Measurements from ENCODE around the gene TPM1.
"Not testable (repeated sequence)": the region's sequence is repeated elsewhere in the genome, so short reads cannot be mapped to it uniquely, and the experiment has no call there.

TPM1 gene

DNA sequence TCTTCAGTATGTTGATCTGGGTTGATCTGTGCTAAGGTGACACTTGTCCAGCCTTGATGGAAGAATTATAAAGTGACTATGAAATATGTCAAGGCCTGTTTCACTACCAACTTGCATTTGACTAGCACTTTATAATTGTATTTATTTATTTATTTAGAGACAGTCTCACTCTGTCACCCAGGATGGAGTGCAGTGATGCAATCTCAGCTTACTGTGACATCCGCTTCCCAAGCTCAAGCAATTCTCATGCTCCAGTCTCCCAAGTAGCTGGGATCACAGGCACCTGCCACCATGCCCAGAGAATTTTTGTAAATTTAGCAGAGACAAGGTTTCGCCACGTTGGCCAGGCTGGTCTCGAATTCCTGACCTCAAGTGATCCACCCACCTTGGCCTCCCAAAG, 53.6 kb downstream of the TPM1 start:
- no peak for DNase-seq (ENCODE audit: low spot score)

DNA sequence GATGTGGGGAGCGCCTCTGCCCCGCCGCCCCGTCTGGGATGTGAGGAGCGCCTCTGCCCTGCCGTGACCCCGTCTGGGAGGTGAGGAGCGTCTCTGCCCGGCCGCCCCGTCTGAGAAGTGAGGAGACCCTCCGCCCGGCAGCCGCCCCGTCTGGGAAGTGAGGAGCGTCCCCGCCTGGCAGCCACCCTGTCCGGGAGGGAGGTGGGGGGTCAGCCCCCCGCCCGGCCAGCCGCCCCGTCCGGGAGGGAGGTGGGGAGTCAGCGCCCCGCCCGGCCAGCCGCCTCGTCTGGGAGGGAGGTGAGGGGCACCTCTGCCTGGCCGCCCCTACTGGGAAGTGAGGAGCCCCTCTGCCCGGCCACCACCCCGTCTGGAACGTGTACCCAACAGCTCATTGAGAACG, 56.4 kb downstream of the TPM1 start:
- not testable (repeated sequence) for DNase-seq (ENCODE audit: low spot score)

DNA sequence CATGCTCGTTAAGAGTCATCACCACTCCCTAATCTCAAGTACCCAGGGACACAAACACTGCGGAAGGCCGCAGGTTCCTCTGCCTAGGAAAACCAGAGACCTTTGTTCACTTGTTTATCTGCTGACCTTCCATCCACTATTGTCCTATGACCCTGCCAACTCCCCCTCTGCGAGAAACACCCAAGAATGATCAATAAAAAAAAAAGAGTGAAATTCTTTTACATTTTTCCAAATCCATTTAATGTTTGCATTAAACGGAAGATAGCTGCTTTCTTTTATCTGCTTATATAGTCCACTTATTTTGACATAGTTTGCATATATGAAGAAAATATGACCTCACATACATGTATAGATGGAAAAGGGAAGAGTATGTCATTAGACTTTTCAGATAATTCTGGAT, 57.0 kb downstream of the TPM1 start:
- DNase-seq (ENCODE audit: low spot score), result not testable (repeated sequence)

DNA sequence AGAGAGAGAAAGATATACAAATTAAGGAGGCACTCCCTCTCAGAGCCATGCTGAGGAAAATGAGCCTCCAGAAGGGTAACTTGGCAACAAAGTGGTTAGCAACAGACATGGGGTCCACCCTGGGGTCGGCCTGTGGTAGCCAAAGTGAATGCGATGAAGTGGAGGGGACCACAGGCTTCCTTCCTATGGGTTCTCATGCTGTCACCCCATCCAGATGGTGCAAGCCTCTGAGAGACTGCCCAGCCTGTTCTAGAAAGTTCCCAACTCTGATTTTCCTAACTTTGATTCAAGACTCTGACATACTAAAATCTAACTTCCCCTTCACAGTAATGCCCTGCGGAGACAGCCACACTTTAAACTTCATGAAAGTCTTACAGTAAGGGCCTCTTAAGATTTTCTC, 60.9 kb downstream of the TPM1 start:
- DNase-seq (ENCODE audit: low spot score), result no peak

DNA sequence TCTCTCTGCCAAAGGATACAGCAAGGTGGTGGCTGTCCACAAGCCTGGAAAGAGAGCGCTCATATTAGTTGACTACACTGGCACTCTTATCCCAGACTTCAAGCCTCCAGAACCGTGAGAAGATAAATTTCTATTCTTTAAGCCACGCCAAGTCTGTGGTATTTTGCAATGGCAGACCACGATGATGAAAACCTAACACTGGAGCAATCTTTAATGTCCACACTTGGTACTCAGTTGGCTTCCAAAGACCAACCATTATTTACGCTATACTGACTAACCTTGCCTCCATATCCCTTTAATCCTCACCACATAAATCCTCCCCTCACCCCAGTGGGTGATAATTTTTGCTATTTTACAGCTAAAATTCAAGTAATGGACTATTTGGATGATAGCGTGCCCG, 62.2 kb downstream of the TPM1 start:
- DNase-seq (ENCODE audit: low spot score), result no peak

DNA sequence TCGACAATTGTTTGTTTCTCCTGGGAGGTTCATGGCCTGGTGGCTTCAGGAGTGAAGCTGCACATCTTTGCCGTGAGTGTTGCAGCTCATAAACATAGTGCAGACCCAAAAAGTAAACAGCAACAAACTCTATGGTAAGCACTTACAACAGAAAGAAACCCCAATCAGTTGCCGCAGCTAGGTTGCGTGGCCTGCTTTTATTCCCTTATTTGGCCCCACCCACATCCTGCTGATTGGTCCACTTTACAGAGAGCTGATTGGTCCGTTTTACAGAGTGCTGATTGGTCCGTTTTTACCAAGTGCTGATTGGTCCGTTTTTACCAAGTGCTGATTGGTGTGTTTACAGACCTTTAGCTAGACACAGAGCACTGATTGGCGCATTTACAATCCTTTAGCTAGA, 62.8 kb downstream of the TPM1 start:
- not testable (repeated sequence) for DNase-seq (ENCODE audit: low spot score)

DNA sequence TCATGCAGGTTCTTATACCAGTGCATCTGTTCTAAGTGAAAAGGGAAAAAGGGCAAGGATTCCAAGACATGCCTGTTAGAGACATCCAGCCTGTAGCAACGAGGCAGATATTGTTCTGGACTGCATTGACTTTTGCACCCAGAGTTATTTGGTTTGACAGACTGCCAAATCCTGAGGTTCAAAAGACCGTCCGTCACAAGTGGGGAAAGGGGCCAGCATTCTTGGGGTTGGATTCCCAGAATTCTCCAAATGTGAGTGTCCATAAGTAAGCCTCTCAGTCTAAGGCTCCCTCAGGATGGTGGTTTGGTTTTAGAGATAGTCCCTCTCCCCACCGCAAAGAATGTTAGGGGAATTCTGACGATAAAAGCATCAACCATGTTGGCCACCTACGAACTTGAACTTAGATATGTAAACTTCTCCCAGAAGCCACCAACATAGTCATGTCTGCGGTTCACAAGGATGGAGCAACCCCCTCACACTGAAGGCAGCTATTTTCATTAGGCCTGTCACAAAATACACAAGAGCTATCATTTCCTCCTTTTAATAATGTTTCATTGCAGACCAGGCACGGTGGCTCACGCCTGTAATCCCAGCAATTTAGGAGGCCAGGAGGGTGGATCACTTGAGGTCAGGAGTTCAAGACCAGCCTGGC, 65.5 kb downstream of the TPM1 start:
- DNase-seq (ENCODE audit: low spot score), result no peak

- no peak for DNase-seq (ENCODE audit: low spot score)
Observed at GRCh38 chr15:63109498-63109897, 67.0 kb downstream of the TPM1 start.

DNA sequence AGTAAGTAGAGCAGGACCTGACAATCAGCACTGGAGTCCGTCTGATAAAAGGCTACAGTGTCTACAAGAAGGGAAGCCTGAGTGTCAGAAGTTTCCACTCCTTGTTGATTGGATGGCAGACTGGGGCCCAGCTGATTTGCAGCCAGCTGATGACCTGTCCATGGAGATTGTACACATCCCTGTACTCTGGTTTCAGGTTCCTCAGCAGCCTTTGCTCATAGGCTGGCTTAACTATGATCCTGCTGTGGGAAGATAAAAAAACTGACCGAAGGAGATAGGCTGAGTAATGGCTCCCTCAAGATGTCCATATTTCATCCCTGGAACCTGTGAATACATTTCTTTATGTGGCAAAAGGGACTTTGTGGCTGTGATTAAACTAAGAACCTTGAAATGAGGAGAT, 67.4 kb downstream of the TPM1 start:
- no peak for DNase-seq (ENCODE audit: low spot score)

- DNase-seq (ENCODE audit: low spot score), result no peak
Observed at GRCh38 chr15:63110428-63111026, 68.0 kb downstream of the TPM1 start.

- DNase-seq (ENCODE audit: low spot score), result no peak
Observed at GRCh38 chr15:63111481-63111880, 68.9 kb downstream of the TPM1 start.

DNA sequence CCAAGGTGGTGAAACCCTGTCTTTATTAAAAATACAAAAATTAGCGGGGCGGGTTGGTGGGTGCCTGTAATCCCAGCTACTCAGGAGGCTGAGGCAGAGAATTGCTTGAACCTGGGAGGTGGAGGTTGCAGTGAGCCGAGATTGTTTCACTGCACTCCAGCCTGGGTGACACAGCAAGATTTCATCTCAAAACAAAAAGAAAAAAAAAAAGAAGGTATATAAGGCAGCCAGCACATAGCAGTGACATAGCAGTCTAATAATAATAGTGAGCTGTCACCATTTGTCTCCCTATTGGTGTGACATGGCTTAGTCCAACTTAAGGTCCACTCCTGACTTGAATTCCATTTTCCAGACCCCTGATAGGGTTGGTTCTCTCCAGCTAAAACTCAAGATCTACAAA, 70.3 kb downstream of the TPM1 start:
- no peak for DNase-seq (ENCODE audit: low spot score)

DNA sequence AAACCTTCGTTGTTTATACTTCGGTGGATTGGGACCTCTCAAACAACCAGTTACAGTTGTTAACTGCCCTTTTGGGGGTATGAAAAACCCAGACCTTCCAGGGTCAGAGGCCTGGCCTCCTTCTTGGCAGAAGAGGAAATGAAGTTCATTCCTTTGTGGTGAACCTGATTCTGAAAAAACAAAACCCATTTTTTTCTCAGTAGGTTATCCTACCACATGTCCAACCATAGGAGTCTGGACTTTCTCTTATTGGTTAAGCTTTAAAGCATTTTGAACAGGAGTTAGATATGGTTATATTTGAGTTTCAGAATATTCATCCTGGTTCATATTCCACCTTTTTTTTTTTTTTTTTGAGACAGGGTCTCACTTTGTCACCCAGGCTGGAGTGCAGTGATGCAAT, 71.9 kb downstream of the TPM1 start:
- no peak for DNase-seq (ENCODE audit: low spot score)
